ENCODE data around the gene FOXP1. TPM values are rescaled to one million over a fixed set of nuclear protein-coding genes. Genes with fewer than 3 reads are reported as not detected.

The FOXP1 gene
- total RNA-seq, 1 donor from 2014 or later = 61.3 TPM

DNA sequence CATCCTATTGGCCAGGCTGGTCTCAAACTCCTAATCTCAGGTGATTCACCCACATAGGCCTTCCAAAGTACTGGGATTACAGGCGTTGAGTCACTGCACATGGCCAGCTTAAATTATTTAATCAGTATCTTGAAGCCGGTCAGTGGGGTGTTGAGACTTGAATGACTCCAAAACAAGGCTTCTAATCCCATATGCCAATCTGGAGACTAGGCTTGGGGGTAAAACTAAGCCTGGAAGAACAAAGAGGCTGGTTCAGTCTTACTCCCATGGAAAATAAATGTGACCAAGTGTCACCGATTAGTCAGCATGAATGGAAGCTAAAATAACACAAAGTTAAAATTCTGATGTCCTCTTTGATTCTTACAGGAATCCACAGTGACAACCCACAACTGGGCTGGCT, 509.1 kb downstream of the FOXP1 start:
- intact Hi-C loops (cut with micrococcal nuclease) = no loop called here

DNA sequence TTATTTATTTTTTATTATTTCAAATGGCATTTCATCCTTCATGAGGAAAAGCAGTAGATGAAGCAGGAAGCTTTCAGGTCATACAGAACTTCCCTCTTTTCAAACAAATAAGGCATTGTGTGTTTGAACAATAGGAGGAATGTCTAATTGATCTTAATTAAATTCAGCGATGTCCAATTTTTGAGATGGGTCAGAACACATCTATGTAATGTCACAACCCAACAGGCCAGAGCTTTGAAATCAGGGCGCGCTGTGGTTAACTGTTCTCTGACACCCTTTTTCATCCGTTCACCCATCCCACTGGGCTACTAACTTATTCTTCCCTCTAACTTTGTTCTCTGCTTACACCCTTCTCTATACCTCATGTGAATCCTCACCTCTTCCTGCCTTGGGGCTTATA, 510.5 kb downstream of the FOXP1 start:
- intact Hi-C loops (cut with micrococcal nuclease) = no loop called here

DNA sequence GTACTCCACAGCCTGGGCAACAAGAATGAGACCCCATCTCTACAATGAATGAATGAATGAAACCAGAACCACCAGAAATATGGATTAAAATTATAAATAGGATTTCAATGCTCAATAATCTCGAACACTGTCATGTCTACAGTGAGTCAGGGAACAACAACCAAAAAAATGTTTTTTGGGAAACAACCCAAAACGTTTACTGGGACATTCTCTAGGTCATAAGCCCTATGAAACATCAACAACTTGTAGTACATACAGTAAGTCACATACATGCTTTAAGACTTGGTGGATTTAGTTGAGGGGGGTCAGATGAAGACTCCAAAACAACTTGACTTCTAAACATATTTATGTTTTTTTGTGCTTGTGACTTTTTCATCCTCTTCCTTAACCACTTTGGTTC, 511.2 kb downstream of the FOXP1 start:
- intact Hi-C loops (cut with micrococcal nuclease) = no loop called here

DNA sequence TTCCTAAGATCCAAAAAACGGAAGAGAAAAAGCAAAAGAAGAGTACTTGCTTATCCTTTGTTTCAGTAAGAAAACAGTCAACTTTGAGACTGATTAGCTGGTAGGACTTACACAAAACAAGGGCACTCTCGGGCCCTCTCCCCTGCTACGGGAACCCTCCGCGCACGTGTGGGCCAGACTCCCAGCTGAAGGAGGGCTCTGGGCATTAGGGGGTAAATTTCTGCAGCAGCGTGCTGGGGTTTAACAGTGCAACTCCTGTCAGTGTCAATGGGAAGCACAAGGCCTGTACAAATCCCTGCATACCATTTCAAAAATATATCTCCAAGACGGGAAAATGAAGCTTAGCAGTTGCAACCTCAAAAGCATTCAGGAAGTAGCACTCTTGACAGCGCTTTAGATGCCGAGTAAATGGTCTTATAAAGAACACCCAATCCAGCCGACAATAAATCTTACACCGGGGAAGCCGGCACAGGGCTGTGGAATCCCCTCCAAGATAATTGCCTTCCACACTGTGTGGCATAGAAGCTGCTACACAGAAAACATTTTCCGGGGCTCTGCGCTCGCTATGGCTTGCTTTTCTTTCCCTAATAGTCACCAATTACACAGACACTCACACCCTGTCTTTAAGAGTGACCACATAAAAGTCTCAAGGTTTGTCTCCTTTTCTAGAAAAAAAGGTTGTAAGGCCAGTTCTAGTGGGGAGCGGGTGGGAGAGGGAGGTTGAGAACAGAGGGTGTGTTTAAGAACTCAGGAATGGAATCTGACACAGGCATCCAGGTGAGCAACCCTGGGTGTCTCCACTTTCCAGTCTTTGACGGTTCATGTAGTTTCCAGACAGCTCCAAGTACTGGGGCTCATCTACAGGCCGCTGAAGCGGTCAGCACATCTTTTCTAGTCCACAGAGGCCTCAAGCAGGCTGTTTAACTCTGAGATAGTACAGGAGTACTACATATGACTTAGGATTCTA, 512.7 kb downstream of the FOXP1 start:
- intact Hi-C loops (cut with micrococcal nuclease) = loop anchor here (1.0 to 2.0 kb wide), 2 partner anchors 63 to 354 kb away; no protein-coding TSS in a partner anchor

DNA sequence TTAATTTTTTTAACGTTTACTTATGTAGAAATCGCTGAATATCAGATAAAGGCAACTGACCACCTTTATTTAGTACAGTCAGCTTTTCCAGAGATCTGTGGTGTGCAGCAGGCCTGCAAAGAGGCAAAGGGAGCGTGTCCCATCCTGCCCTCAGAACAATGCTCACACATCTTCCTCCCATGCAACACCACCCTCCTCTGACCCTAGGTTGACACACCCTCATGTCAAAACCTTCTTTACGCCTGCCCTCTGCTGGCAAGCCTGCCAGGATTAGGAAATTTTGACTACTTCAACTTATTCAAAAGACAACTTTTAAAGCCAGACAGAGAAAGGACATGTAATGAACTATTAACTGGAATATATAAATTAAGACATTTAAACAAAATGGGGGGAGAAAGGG, 513.7 kb downstream of the FOXP1 start:
- intact Hi-C loops (cut with micrococcal nuclease) = loop anchor here (1.0 to 10.0 kb wide), 4 partner anchors 62 to 1925 kb away; partner anchors contain the start of gene PPP4R2

DNA sequence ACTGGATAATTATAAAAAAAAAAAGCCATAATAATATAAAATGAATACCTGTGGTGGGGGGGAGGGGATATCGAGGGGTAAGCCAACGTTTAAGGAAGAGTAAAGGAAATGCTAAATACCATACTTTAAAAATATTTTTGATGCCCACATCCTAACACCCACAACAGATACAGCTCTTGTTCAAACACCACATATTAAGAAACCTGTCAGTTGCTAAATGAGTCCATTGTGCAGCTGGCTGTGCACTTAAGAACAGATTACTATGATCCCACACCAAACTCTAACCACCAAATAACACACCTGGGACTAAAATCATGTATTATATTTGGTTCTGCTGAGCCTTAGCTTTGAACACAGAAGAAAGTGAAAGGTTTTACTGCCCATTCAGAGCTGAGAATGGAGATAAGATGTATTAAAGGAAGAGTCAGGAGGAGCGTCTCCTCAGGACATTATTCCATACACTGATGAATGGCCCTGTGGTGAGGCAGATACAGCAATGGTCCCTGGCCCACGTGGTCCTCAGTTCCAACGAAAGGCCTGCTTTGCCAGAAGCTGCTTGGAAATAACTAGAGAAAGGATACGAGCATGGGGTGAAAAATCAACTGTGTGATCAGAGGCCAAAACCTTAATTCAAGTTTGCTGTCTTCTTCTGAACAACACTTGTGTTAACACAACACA, 515.4 kb downstream of the FOXP1 start:
- intact Hi-C loops (cut with micrococcal nuclease) = loop anchor here (5.0 to 10.0 kb wide), 2 partner anchors 444 to 1927 kb away; partner anchors contain the start of gene PPP4R2

DNA sequence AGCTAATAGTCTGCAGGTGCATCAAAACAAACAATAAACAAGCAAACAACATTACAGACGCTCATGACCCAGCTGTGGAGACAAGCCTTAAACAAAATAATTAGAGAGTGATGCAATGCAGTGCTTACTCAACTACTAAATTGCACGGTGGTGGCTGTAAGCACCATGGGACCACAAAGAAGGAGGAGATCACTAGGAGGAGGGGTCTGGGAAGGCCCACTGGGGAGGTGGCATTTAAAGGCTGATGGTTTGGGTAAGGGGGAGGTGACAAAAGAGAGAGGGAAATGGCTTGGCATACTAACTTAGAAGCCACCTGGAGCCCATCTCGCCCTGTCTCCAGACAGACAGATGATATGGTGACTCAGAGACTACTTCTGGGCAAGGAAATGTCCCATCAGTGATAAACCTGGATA, 516.7 kb downstream of the FOXP1 start:
- intact Hi-C loops (cut with micrococcal nuclease) = loop anchor here (5.0 to 10.0 kb wide), 2 partner anchors 445 to 1928 kb away; partner anchors contain the start of gene PPP4R2

DNA sequence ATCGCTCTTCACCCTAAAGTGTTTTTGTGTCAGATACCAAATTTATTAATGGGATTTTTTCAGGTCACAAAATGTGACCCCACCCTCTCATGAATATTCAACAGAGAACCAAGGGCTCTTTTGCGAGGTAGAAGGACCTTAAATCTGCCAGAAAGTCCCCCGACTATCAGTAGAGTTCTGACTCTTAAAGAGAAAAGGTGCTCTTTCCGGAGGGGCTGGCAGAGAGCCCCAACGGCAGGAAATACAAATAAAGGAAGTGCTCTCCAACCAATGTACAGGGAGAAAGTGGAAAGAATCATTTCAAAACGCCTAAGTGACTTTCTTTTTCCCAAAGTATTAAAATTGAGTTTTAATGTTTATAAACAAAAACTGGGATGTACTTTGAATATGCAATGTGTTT, 517.2 kb downstream of the FOXP1 start:
- intact Hi-C loops (cut with micrococcal nuclease) = loop anchor here (5.0 to 10.0 kb wide), 2 partner anchors 446 to 1928 kb away; partner anchors contain the start of gene PPP4R2

DNA sequence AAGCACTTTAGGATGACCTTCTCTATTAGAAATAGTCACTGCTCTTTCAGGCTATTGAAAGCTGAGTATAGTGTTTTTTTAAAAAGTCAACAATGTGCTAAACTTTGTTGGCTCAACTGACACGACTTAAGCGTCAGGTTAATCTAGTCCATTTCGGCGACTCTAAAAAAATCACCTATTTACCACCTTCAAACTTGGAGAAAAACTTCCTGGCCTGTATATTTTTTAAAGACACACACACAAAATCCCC, 517.8 kb downstream of the FOXP1 start:
- intact Hi-C loops (cut with micrococcal nuclease) = loop anchor here (2.0 to 10.0 kb wide), 4 partner anchors 235 to 1929 kb away; partner anchors contain the start of gene PPP4R2

DNA sequence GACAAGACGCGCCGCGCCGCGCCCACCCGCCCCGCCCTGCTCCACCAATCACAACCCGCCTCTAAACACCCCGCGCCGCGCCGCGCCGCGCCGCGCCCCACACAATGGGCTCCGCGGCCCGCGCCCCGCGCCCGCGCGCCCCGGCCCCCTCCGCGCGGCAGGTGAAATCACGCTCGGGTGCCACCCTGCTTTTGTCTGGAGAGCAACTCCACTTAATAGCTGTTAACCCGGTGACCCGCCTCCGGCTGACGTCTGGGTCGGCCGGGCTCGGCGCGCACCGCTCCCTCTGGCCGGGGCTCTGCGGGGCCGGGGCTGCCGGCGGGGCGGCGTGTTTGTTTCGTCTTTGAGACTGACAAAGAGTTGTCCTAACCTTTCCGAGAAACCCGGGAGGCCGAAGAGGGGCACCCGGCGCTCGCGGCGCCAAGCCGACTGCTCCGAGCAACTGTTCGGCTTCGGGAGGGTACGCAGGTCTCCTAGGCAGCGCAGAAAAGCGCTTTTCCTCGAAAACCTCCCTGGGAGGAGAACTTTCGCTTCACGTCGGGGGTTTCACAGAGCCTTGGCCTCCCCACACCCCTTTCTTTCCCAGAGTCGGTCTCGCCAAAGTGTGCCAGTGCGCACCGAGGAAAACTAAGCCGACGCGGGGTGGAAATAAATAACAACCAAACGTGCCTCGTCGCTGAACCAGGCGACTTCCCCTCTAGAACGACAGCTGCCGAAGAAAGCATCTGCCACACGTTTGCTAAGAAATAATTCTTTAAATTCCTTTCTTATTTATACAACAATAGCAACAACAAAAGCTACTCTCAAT, 518.4 kb downstream of the FOXP1 start:
- intact Hi-C loops (cut with micrococcal nuclease) = loop anchor here (1.0 to 10.0 kb wide), 8 partner anchors 161 to 1983 kb away; partner anchors contain the start of genes ARL6IP5, PPP4R2, SHQ1 and UBA3

DNA sequence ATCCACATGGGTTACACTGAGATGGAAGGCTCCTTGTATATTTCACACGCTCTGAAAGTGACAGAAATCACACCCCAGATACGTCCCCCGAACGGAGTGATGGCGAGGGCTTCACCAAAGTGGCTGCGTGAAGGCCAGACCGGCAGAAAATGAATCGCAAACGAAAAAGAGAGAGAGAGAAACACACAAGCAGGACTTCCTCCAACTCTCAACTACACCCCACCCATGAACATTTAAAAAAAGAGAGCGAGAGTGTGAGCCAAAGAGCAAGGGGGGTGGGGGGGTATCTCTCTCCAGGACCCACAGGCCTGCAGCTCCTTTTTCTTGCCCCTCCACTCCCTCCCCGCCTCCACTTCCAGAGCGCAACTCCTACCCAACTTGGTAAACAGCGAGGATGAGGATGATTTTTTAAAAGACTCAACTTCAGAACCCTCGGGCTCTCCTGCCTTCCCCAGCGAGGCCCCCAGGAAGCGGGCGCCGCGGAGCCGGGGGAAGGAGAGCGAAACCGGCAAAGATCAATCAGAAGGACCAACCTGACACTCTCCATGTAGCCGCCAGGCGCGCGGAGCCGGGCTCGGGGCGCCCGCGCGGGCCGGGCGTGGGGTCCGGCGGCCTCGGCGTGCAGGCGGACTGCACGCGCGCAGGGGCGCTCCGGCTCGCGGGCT, 519.1 kb downstream of the FOXP1 start:
- intact Hi-C loops (cut with micrococcal nuclease) = loop anchor here (1.0 to 10.0 kb wide), 7 partner anchors 162 to 1982 kb away; partner anchors contain the start of genes ARL6IP5, PPP4R2, SHQ1 and UBA3

DNA sequence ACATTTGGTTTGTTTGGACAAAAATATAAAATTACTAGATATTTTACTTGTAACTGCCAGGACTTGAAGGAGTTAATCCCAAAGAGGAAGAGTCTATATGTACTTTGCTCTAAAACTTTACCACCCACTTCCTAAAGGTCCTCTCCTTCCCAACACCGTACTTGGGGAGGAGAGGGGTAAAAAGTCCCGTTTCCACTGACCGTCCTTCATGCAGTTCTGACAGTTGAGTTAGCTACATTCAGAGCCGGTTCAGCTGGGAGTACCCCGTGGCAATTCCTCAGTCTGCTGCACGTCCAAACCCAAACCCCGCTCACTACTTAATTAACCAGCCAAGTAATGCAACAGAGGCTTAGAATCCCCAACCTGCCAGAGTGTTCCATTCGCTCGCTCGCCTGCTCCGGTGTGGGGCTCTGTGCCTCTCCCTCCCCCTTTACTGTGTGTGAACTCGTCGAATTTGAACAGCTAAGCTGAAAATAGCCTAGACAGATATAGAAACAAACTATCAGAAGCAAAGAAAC, 519.7 kb downstream of the FOXP1 start:
- intact Hi-C loops (cut with micrococcal nuclease) = loop anchor here (1.0 to 10.0 kb wide), 14 partner anchors 14 to 1982 kb away; partner anchors contain the start of genes ARL6IP5, PPP4R2, SHQ1 and UBA3

DNA sequence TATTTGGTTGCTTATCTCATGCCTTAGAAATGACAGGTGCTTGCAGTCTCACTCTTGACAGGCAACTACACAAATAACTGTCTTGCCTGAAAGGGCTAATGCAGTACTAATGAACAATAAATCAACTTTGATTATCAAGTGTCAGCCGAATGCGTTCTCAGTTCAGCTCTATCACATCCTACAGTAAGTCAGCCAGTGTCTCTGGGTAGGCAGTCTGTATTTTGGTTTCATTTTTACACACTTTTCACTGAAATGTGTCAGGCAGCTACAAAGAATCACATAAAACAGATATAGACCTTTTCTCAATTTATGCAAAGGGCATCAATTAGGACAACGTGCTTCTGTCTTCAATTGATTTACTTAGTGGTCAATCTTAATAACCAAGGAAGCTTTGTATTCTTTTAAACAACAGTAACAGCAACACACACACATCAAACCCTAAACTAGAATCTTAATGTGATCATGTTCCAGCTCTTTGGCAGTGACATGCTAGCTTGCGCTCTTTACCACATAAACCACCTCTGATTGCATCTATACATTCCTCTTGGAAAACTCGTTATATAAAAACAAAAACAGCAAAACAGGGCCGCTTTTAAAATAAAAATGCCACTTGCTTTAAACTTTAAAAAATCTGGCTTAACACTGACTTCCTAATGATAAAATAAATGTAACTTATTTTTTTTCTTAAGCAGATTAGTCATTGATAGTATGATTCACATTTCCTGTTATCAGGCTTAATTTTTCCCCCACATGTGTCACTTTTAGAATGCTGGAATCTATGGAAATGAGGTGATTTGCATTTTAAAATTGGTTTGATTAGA, 520.4 kb downstream of the FOXP1 start:
- intact Hi-C loops (cut with micrococcal nuclease) = loop anchor here (1.0 to 10.0 kb wide), 10 partner anchors 13 to 1981 kb away; partner anchors contain the start of genes ARL6IP5, PPP4R2, SHQ1 and UBA3

DNA sequence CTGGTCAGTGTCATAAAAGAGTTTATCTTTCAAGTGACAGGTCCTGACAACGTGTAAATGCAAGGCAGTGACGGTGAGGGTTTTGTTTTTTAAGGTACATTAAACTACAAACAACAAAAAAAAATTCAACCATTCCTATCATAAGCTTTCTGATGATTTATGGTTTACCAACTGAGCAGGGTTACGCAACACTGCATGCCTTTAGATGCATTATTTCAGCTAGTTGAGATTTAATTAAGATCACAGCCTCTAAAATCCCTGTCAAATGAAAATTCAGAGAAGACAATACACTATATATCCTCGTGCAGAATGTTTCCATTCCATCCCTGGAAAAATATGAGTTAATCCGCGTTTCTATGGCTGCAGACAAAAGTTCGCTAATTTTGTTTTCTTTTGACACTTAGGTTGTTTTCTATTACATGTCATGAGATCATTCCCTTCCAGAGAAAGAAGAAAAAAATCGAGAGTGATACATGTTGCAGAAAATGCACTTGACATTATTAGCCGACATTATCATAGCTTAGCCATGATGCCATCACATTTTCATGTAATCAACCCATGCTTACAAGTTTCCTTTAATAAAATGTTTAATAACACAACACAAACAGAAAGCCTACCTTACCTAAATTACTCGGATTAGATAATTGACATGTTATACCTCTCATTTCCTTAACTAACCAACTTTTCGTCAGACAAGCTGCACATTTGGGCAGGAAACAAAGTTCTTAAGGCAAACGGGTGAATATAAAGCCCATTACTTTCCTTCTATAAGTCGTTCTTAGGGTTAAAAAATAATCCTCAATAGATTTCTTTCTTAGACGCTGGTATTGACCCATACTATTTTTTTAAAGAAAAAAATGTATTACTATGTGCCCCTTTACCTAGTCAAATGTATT, 521.2 kb downstream of the FOXP1 start:
- intact Hi-C loops (cut with micrococcal nuclease) = loop anchor here (2.0 to 10.0 kb wide), 4 partner anchors 431 to 1980 kb away; partner anchors contain the start of genes ARL6IP5, PPP4R2, SHQ1 and UBA3

DNA sequence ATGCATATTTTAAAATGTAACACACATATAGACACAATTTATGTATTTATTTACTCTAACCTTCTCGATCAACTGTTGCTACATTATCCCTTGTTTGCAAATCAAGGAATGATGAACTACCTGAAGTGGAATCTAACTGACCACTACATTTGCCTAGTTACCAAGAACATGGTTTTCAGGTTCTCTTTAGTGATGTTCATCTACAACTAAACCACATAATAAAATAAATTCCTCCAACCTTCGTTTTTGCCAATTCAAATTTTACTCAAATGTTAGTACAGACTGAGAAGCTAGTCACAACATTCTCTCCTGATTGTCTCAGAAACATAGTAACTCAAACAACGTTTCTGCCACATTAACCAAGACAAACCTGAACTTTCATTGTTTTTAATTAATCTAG, 521.9 kb downstream of the FOXP1 start:
- intact Hi-C loops (cut with micrococcal nuclease) = loop anchor here (5.0 to 10.0 kb wide), 3 partner anchors 1786 to 1979 kb away; partner anchors contain the start of genes ARL6IP5, PPP4R2, SHQ1 and UBA3

DNA sequence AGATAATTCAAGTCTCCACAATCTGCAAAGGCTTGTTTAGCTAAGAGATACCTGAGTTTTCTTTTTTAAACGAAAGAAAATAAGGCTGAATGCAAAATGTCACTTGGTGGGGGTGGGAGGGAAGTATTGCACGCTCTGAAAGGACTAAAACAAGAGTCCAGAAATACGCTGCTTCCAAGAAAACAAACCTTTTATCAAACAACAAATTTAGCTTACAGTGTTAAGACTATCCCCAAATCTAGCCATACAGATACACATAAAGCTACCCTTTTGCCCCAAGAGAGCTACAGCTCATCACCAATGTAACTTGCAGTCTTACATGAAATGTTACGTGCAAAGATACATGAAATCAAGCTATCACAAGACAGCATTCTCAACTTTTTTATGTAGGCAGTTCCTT, 522.5 kb downstream of the FOXP1 start:
- intact Hi-C loops (cut with micrococcal nuclease) = loop anchor here (5.0 to 10.0 kb wide), 3 partner anchors 1786 to 1979 kb away; partner anchors contain the start of genes ARL6IP5, PPP4R2, SHQ1 and UBA3

DNA sequence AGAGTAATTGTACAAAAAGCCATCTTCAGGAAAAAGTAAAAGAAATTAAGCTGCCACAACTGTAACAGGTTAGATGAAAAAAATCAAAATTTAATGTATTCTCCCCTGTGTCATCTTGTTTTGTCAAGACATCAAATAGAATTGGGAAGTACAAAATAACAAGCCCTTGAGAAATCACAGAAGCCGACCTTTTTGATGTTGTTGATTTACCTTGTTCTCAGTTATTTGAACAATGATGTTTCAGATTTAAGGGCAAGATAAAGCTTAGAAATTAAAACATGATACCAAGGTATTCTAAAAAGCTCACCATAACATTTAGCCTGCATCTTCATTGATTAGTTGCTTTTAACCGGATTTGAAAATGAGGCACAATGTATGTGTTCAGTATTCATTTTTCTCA, 523.0 kb downstream of the FOXP1 start:
- intact Hi-C loops (cut with micrococcal nuclease) = loop anchor here (5.0 to 10.0 kb wide), 3 partner anchors 1787 to 1978 kb away; partner anchors contain the start of genes ARL6IP5, PPP4R2, SHQ1 and UBA3

DNA sequence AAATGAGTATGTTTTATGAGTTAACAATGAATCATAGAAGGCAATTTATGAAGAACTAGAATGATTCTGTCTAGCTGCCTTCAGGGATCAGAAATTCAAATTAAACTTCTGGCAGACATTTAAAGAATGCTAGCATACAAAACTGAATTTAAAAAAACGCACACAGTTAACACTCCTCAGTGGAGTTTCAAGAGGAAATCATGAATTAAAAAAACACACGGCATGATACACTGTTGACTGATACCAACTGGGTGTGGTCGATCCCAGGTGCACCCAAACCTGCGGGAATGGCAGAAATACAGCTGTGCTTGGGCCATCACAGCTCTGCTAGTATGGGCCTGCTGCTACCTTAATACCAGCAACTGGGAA, 526.0 kb downstream of the FOXP1 start:
- intact Hi-C loops (cut with micrococcal nuclease) = no loop called here

Data from T-helper 1 cell treated with Interleukin-12 subunit alpha and Interleukin-12 subunit beta and Interleukin-4 antibody, amounts not matched to agents 30 ng/mL and 1 ng/mL, for 36 hours (primary cell).